NOMO-1 treated with DMSO at 0.1 percent for 48 hours (cell line): Measurements from ENCODE around the gene ZNF587B.
"Not testable (repeated sequence)": the region's sequence is repeated elsewhere in the genome, so short reads cannot be mapped to it uniquely, and the experiment has no call there.

ENCODE experiments used
- DNase-seq: peaks from one replicate; lab custom pipeline; 2025; ENCODE audit not compliant: unreplicated experiment; lab: John Stamatoyannopoulos, UW

Gene ZNF587B

DNA sequence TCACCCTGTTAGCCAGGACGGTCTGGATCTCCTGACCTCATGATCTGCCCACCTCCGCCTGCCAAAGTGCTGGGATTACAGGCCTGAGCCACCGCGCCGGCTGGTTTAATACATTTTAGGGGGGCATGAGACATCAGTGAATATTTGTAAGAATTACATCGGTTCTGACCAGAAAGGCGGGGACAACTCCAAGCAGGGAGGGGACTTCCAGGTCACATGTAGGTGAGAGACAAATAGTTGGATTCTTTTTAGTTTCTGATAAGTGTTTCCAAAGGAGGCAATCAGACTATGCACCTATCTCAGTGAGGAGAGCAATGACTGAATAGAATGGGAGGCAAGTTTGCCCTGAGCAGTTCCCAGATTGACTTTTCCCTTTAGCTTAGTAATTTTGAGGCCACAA is 11.7 kb upstream of the ZNF587B start:
- no peak for DNase-seq

DNA sequence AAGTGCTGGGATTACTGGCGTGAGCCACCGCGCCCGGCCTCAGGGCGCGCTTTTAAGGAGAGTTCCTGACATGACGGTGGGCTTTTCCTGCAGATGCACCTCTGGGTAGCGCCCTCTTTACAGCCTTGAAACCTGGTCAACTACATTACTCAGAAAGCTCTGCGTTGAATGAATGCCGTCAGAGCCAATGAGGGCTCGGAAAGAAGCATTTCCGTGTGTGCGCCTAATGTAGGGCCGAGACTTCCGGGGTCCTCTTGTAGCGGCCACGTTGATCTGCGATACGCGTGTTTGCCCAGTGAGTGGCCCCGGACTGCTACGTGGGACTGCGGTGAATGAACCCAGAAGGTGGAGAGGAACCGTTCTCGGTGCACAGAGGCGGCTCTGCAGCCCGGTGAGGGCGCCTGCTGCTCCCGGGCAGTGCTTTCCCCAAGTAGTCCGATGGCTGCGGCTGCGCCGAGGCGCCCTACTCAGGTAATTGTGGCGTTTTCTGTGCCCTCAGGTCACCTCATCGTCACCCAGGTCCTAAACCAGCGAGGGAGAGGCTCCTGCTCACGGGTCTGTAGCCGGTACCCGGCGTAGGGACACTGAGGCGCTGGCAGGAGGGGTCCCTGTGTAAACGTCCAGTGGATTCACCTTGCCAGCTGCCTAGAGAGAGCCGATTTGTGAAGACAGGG is 10.5 kb upstream of the ZNF587B start:
- DNase-seq, result peak; percentile 91

DNA sequence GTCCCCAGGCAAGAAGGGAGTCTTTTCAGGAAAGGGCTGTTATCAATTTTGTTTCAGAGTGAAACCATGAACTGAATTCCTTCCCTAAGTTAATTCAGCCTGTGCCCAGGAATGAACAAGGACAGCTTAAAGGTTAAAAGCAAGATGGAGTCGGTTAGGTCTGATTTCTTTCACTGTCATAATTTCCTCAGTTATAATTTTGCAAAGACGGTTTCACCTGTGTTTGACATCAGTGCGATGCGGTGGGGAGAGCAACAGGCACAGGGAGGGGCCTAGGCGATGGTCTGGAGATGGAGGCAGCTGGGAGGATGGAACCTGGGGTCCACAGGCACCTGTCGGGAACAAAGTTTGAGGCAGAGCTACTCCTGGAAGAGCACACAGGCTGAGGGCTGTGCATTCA is 9.5 kb upstream of the ZNF587B start:
- no peak for DNase-seq

DNA sequence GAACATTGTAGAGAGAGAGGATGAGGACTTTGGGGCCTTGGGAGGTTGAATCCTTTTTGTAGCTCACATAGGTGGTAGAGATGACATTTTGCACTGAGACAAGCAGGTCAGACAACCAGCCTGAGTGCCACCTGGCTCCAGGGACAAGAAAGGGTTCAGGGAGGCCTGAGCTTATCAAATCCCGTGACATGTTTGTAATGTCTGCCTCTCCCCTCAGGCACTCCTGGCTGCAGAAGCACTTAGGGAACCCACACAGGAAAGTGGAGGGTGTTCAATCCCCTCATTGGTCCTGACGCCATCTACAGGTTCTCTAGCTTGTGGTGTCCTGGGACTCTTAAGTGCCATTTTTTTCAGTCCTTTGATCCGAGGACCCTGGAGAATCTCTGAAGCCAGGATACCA is 9.0 kb upstream of the ZNF587B start:
- DNase-seq, result not testable (repeated sequence)

DNA sequence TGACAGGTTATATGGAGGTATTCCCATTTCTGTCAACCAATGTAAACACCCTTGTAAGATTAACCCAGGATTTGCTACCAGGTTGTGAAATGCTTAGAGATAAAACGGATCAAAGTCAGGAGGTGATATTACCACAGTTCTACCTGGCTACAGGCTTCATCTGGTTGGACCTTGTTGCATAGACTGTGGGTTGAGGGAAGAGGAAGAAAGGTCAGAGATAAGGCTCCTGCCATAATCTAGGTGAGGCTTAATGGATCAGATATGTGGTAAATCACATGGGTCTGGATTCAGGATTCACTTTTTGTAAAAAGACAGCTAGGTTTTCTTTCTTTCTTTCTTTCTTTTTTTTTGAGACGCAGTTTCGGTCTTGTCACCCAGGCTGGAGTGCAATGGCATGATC is 8.6 kb upstream of the ZNF587B start:
- not testable (repeated sequence) for DNase-seq

DNA sequence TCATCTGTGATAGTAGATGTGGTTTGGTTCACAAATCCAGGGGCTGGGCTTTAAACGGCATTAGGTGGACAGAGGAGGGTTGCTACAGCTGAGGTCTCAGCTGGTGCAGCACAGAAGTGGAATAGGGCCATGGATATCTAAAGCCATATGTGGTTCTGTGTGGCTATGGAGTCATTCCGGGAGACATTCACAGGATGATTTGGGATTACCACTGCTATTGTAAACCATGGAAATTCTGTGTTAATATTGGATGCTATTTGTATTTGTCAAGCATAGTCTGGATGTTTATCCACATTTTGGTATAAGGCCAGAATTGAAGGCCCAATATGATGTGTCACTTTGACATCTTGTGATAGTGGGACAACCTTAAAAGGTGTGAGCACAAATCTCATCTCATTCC is 6.9 kb upstream of the ZNF587B start:
- DNase-seq, result not testable (repeated sequence)

DNA sequence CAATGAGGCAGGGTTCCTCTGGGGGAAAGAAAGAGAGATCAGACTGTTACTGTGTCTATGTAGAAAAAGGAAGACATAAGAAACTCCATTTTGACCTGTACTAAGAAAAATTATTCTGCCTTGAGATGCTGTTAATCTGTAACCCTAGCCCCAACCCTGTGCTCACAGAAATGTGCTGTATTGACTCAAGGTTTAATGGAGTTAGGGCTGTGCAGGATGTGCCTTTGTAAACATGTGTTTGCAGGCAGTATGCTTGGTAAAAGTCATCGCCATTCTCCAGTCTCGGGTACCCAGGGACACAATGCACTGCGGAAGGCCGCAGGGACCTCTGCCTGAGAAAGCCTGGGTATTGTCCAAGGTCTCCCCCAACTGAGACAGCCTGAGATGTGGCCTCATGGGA is 6.5 kb upstream of the ZNF587B start:
- not testable (repeated sequence) for DNase-seq

DNA sequence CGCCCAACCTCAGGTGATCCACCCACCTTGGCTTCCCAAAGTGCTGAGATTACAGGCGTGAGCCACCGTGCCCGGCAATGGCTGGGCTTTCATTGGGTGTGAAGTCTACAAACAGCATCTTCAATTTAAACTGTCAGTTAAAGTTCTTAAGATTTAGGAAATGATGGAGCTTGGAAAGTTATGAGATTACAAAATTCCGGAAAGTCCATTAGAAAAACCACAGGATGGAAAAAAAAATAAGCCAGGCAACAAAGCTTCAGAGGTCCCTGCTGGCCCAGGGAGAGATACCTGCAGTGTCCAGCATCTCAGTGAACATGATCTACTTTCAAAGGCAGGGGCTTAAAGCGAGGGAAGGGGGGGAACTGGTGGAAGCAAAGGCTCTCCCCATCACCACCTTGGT is 4.6 kb upstream of the ZNF587B start:
- DNase-seq, result no peak

DNA sequence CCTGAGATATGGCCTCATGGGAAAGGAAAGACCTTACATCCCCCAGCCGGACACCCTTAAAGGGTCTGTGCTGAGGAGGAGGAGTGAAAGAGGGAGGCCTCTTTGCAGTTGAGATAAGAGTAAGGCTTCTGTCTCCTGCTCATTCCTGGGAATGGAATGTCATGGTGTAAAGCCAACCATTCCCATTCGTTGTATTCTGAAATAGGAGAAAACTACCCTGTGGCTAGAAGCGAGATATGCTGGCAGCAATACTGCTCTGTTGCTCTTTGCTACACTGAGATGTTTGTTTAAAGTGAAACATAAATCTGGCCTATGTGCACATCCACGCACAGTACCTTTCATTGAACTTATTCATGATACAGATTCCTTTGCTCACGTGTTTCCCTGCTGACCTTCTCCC is 783 bp upstream of the ZNF587B start:
- DNase-seq, result no peak

DNA sequence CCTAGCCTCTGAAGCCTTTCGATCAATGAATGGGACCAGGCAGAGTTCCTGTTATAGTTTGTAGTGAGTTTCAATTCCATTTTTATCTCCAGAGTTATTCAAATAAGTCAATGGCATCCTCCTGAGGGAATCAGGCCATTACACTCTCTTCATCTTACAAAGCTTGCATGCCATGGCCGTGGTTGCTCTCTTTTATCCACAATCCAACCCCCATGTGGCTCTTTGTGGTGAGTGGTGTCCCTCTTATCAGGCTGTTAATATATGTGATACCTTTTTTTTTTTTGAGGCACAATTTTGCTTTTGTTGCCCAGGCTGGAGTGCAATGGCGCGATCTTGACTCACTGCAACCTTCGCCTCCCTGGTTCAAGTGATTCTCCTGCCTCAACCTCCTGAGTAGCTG is 6.9 kb downstream of the ZNF587B start:
- DNase-seq, result not testable (repeated sequence)

DNA sequence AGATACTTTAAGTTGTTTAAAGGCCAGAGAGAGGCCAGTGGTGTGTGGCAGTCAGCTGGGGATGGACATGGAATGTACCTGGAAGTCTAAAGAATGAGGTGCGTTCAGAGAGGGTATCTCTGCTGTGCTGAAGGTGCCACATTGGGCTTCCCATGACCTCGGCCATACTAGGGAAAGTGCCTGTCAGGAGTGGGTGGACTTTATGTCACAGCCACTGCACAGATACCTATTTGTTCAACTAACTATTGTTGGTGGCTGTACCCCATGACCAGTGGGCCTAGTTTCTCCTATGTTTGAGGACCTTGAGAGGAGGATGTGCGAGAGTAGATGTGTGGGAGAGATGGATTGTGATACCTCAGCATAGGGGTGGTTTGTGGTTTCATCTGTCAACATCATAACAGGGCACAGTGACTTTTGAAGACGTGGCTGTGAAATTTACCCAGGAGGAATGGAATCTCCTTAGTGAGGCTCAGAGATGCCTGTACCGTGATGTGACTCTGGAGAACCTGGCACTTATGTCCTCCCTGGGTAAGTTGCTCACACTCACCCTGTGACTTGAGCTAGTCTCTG is 8.6 kb downstream of the ZNF587B start:
- DNase-seq, result not testable (repeated sequence)

DNA sequence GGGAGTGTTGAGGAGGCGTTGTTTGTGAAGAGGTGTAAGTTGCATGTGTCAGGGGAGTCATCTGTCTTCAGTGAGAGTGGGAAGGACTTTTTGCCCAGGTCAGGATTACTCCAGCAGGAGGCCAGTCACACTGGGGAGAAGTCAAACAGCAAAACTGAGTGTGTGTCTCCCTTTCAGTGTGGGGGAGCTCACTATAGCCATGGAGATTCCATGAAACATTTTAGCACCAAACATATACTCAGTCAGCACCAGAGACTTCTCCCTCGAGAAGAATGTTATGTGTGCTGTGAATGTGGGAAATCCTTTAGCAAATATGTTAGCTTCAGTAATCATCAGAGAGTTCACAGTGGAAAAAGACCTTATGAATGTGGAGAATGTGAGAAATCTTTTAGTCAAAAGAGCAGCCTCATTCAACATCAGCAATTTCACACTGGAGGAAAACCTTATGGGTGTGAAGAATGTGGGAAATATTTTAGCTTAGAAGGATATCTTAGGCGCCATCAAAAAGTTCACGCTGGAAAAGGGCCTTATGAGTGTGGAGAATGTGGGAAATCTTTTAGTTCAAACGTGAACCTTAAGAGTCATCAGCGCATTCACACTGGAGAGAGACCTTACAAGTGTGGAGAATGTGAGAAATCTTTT is 11.1 kb downstream of the ZNF587B start:
- DNase-seq, result no peak

DNA sequence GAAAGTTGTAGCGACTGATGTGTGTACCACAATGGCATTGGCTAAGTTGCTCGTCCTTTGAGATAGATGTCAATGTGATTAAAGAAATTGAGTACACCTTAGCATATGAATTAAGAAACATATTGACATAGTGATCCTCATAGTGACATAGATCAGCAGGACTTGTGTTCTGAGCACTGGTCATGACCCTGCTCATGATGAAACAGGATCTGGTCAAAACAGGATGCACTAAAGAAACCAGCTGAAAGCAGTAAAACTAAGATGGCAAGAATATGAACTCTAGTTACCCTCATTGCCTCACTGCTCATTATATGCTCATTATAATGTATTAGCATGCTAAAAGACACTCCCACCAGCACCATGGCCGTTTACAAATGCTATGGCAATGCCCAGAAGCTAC is 17.1 kb downstream of the ZNF587B start:
- peak; percentile 9 for DNase-seq

DNA sequence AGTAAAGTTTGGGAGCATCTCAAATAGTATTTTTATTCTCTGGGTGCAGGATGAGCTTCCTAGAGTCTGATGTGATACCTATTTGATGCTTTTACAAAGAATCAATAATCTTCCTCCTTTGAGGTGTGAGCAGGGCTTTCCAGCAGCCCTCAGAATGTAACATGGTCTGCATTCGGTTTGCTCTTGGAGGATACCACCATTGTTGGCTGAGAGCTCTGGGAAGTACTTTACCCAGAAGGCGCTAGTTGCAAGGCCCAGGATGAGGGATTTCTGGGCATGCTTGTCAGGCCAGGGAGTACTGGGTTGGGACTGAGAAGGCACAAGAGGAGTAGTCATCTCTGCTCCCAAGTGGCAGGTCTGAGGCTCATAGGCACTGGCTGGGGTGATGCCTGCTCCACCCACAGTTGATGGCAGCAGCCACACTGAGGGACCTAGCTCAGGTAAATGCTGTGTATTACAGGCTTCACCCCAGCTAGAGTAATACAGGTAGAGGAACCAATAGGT is 19.1 kb downstream of the ZNF587B start:
- DNase-seq, result not testable (repeated sequence)

DNA sequence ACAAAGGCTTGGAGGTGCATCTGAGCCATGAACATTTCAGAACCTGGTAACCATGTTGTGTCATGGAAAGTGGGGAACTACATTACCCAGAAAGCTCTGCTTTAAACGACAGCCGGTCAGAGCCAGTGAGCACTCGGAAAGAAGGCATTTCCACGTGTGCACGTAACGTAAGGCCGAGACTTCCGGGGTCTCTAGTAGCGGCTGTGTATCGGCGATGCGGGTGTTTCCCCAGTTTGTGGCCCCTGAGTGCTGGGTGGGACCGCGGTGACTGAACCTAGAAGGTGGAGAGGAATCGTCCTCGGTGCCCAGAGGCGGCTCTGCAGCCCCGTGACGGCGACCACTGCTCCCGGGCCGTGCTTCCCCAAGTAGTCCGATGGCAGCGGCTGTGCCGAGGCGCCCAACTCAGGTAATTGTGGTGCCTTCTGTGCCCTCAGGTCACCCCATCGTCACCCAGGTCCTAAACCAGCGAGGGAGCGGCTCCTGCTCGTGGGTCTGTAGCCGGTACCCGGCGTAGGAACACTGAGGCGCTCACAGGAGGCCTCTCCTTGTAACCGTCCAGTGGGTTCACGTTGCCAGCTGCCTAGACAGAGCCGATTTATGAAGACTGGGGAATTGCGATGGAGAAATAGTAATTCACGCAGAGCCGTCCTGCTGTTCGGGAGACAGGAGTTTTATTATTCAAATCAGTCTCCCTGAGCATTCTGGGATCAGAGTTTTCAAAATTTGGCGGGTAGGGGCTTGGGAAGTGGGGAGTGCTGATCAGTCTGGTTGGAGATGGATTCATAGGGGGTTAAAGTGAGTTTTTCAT is 19.8 kb downstream of the ZNF587B start, which contains the start of gene ZNF587:
TSS of gene ZNF587 (plus strand) at position 194 of the 808 bp plus-strand sequence. CDS start at position 374, 180 bp downstream.
- peak; percentile 83 for DNase-seq

DNA sequence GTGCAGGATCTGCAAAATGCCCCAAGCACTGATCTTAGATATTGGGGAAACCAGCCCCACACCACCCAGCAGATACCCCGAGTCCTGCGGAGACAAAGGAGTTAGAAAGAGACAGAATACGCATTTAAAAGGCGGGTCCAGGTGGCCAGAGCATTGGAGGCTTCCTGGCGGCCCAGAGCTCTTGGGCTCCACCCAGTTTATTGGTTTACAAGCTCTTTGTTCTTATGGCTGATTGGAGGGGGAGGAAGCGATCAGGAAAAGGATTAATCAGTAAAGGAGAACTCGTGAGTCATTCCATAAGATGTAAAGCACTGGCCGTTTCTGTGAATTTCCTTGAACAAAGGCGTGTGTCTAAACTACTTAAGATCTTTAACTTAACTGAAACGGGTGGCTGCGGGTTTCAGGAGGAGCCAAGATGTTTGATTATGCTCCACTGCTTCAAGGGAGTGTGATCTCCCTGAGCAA is 20.5 kb downstream of the ZNF587B start:
- peak; percentile 32 for DNase-seq

DNA sequence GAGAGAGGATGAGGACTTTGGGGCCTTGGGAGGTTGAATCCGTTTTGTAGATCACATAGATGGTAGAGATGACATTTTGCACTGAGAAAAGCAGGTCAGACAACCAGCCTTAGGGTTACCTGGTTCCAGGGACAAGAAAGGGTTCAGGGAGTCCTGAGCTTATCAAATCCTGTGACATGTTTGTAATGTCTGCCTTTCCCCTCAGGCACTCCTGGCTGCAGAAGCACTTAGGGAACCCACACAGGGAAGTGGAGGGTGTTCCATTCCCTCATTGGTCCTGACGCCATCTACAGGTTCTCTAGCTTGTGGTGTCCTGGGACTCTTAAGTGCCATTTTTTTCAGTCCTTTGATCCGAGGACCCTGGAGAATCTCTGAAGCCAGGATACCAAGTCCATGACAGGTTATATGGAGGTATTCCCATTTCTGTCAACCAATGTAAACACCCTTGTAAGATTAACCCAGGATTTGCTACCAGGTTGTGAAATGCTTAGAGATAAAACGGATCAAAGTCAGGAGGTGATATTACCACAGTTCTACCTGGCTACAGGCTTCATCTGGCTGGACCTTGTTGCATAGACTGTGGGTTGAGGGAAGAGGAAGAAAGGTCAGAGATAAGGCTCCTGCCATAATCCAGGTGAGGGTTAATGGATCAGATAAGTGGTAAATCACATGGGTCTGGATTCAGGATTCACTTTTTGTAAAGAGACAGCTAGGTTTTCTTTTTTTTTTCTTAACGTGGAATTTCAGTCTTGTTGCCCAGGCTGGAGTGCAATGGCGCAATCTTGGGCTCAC is 21.9 kb downstream of the ZNF587B start:
- not testable (repeated sequence) for DNase-seq

DNA sequence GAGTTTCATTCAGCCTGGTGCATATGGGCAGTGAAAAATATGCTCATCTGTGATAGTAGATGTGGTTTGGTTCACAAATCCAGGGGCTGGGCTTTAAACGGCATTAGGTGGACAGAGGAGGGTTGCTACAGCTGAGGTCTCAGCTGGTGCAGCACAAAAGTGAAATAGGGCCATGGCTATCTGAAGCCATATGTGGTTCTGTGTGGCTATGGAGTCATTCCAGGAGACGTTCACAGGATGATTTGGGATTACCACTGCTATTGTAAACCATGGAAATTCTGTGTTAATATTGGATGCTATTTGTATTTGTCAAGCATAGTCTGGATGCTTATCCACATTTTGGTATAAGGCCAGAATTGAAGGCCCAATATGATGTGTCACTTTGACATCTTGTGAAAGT is 24.0 kb downstream of the ZNF587B start:
- not testable (repeated sequence) for DNase-seq

DNA sequence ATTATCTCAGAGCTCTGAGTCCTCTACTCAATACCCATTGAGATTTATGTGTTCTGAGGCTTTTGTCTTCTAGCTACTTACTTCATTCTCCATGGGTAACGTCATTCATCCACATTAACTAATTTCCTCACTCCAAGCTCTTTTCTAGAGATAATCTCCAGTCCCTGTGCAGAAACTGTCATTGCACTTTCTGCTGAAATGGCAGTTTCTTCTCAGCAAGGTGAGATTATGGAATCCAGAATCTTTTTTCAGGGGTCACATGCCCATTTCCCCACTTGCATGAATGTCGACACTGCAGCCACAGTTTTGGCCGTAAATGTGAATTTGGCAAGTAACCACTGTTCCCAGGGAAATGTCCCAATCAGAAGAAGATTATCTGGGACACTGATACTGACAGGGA is 32.3 kb downstream of the ZNF587B start:
- DNase-seq, result not testable (repeated sequence)

DNA sequence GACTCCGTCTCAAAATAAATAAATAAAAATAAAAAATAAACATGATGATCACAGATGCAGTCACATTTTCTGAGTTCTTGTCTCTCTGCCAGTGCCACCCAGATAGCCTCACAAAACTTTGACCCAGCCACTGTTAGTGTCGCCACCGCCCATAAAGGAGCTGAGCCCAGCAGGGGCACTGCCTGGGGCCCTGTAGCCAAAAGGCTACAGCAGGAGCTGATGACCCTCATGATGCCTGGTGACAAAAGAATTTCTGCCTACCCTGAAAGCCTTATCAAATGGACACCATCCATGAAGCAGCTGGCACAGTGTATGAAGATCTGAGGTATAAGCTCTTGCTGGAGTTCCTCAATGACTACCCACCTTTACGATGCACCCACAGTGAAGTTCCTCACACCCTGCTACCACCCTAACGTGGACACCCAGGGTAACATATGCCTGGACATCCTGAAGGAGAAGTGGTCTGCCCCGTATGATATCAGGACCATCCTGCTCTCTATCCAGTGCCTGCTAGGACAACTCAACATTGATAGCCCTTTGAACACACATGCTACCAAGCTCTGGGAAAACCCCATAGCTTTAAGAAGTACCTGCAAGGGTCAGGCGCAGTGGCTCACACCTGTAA is 37.9 kb downstream of the ZNF587B start:
- DNase-seq, result no peak
